ENCODE results near the gene RIPOR2.

Gene RIPOR2

DNA sequence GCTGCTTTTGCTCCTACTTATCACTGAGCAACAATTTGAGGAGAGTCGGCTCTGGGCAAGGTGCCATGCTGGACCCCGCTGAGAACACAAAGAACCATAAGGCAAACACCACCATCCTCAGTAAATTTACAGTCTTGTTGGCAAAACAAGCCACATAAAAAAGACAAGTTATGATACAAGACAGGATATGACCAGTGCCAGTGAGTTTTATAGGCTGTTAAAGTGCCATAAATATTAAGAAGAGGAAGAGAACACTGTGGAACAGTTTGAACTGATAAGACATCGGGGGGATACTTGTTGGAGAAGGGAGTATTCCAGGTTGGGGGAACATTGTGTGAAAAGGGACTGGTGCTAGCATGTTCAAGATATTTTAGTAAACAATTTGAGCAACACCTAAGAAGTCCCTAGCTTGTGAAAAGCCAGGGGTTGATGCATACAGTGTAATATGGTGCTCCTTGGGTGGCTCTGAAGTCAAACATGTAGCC lies 25.3 kb upstream of the RIPOR2 start:
- TF ChIP-seq, protein P1, sequence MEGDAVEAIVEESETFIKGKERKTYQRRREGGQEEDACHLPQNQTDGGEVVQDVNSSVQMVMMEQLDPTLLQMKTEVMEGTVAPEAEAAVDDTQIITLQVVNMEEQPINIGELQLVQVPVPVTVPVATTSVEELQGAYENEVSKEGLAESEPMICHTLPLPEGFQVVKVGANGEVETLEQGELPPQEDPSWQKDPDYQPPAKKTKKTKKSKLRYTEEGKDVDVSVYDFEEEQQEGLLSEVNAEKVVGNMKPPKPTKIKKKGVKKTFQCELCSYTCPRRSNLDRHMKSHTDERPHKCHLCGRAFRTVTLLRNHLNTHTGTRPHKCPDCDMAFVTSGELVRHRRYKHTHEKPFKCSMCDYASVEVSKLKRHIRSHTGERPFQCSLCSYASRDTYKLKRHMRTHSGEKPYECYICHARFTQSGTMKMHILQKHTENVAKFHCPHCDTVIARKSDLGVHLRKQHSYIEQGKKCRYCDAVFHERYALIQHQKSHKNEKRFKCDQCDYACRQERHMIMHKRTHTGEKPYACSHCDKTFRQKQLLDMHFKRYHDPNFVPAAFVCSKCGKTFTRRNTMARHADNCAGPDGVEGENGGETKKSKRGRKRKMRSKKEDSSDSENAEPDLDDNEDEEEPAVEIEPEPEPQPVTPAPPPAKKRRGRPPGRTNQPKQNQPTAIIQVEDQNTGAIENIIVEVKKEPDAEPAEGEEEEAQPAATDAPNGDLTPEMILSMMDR (IDR thresholded peaks at IDR 0.05; ENCODE audit: unreplicated experiment in 3 of 3) = no peak
- Mint-ChIP-seq H3K4me3 (no peak overlapping the region), H3K36me3 (ENCODE audit: low read depth) (no peaks in the 10 kb centered on the region), H3K9me3 (no peaks in the 10 kb centered on the region), H3K27ac (no peak overlapping the region), H3K4me1 (peaks cover 6% of the 10 kb centered on the region), H3K27me3 (ENCODE audit: low read depth) (no peaks in the 10 kb centered on the region)

DNA sequence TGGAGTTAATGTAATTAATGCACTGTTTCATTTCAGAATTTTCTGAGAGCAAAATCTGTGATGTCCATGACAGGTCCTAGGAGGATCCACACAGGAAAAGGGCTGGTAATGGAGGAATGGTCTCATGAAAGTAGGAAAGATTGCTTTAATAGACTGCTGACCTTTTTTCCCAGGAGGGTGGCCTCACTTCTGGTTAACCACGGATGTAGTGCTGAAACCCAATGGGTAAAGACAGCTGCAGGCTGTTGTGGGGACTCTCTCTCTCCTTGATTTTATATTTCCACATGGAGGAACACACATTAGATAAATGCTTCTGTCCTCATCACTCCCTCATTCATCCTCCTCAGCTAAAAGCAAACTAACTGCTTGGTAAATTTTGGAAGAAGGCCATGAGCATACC lies 23.6 kb upstream of the RIPOR2 start:
- no peak overlapping the region for H3K4me3 Mint-ChIP-seq
- TF ChIP-seq, protein P1 (IDR thresholded peaks at IDR 0.05; ENCODE audit: unreplicated experiment in 3 of 3) = no peak
- no peaks in the 10 kb centered on the region for H3K9me3 Mint-ChIP-seq
- H3K27ac Mint-ChIP-seq = no peak overlapping the region
- H3K27me3 Mint-ChIP-seq (ENCODE audit: low read depth) = no peaks in the 10 kb centered on the region
- peaks cover 6% of the 10 kb centered on the region for H3K4me1 Mint-ChIP-seq
- H3K36me3 Mint-ChIP-seq (ENCODE audit: low read depth) = no peaks in the 10 kb centered on the region

- no peaks in the 10 kb centered on the region for H3K9me3 Mint-ChIP-seq
- H3K36me3 Mint-ChIP-seq (ENCODE audit: low read depth) = no peaks in the 10 kb centered on the region
- no peaks in the 10 kb centered on the region for H3K27me3 Mint-ChIP-seq (ENCODE audit: low read depth)
- peaks cover 6% of the 10 kb centered on the region for H3K4me1 Mint-ChIP-seq
- no peak overlapping the region for H3K4me3 Mint-ChIP-seq
- H3K27ac Mint-ChIP-seq = no peak overlapping the region
- TF ChIP-seq, protein P1 (IDR thresholded peaks at IDR 0.05; ENCODE audit: unreplicated experiment in 3 of 3) = no peak
Measured at GRCh38 chr6:24957199-24957598, 21.4 kb upstream of the RIPOR2 start.

DNA sequence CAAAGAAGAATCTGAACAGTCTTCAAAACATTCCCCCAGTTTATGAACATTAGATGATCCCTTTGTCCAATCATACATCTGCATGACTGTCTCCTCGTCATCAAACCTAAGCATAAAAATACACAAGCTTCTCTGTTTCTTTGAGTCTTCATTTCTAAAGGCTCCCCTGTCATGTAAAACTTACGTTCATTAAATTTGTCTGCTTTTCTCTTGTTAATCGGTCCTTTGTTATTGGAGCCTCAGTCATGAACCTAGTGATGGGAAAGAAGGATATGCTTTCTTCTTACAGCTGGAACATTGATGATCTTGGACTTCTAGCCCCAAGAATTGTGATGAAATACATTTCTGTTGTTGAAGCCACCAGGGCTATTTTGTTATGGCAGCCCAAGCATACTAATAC lies 18.0 kb upstream of the RIPOR2 start:
- TF ChIP-seq, protein P1 (IDR thresholded peaks at IDR 0.05; ENCODE audit: unreplicated experiment in 3 of 3) = no peak
- peaks cover 4% of the 10 kb centered on the region for H3K27me3 Mint-ChIP-seq (ENCODE audit: low read depth)
- H3K4me3 Mint-ChIP-seq = no peak overlapping the region
- no peaks in the 10 kb centered on the region for H3K36me3 Mint-ChIP-seq (ENCODE audit: low read depth)
- H3K27ac Mint-ChIP-seq = no peak overlapping the region
- no peaks in the 10 kb centered on the region for H3K4me1 Mint-ChIP-seq
- peaks cover 3% of the 10 kb centered on the region for H3K9me3 Mint-ChIP-seq

DNA sequence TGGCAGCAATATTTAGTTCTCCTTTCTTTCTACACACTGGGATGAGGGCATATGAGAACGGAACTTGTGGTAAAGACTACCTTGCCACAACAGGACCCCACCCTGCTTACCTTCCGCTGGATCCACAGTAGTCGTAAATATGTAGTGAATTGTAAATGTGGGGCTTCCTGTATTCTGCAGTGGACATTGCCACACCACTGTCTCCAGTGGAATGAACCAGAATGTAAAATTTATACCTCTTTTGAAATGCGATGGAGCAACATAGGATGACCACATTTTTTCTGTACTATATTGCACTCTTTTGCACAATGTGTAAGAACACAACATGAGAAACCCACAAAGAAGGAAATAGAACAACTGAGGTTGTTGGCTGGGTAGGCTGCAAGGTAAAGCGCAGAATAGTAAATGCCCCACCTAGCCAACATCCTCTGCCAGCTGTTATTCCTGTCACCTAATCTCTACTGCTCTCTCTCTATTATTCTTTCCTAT lies 16.1 kb upstream of the RIPOR2 start:
- no peak overlapping the region for H3K4me3 Mint-ChIP-seq
- no peaks in the 10 kb centered on the region for H3K36me3 Mint-ChIP-seq (ENCODE audit: low read depth)
- H3K4me1 Mint-ChIP-seq = no peaks in the 10 kb centered on the region
- peaks cover 12% of the 10 kb centered on the region for H3K27me3 Mint-ChIP-seq (ENCODE audit: low read depth)
- H3K9me3 Mint-ChIP-seq = peaks cover 14% of the 10 kb centered on the region
- TF ChIP-seq, protein P1 (IDR thresholded peaks at IDR 0.05; ENCODE audit: unreplicated experiment in 3 of 3) = no peak
- no peak overlapping the region for H3K27ac Mint-ChIP-seq

GRCh38 chr6:24950218-24950941 lies 14.6 kb upstream of the RIPOR2 start:
- TF ChIP-seq, protein P1 (IDR thresholded peaks at IDR 0.05; ENCODE audit: unreplicated experiment in 3 of 3) = no peak
- Mint-ChIP-seq H3K4me1 (no peaks in the 10 kb centered on the region), H3K27ac (no peak overlapping the region), H3K27me3 (ENCODE audit: low read depth) (peaks cover 15% of the 10 kb centered on the region), H3K36me3 (ENCODE audit: low read depth) (no peaks in the 10 kb centered on the region), H3K9me3 (peaks cover 19% of the 10 kb centered on the region), H3K4me3 (no peak overlapping the region)

All from nephron (organoid).